ENCODE data around the gene IL15RA. TPM values are rescaled to one million over a fixed set of nuclear protein-coding genes. Genes with fewer than 3 reads are reported as not detected.

IL15RA gene
- total and polyA plus RNA-seq, 10 donors, result 9.9 to 37.4 (median 21.0) TPM

GRCh38 chr10:5971315-5971832, 6.0 kb downstream of the IL15RA start:
- WGBS, 5 donors, result 46 to 65% (median 50%) methylated on average over 8 of the region's 8 CpGs
- H3K9me3 ChIP-seq, result no peaks in the 10 kb centered on the region
- TF ChIP-seq CTCF (IDR thresholded peaks at IDR 0.05 in 8 of 11, conservative IDR thresholded peaks at IDR 0.05 in 3 of 11) (no peak), POLR2AphosphoS5 (IDR thresholded peaks at IDR 0.05) (peak in 2 of 3 donors; percentile 15 to 63)
- H3K4me1 ChIP-seq, result peaks cover 23 to 64% (median 50%) of the 10 kb centered on the region in 6 donors
- peak overlapping the region; percentile 1 to 84 (median 50) for H3K27ac ChIP-seq
- H3K27me3 ChIP-seq (replicated peaks in 1 of 7), result no peaks in the 10 kb centered on the region
- no peak for DNase-seq
- H3K4me3 ChIP-seq, result peak overlapping the region in 1 of 8 donors; percentile 17
- intact Hi-C loops (cut with DNase I; ENCODE audit: low total_unique reads), result loop anchor here (10.0 kb wide), 1 partner anchor 77 kb away; the partner anchor contains the start of gene FBH1
- H3K36me3 ChIP-seq, result peaks cover 0 to 23% (median under 1%) of the 10 kb centered on the region in 6 donors

- Histone ChIP-seq H3K27me3 (replicated peaks in 1 of 7) (no peaks in the 10 kb centered on the region), H3K4me3 (no peak overlapping the region), H3K9me3 (no peaks in the 10 kb centered on the region), H3K27ac (peak overlapping the region in 5 of 8 donors; percentile 23 to 84 (median 62)), H3K36me3 (peaks cover 0 to 32% (median 3%) of the 10 kb centered on the region in 6 donors), H3K4me1 (peaks cover 19 to 56% (median 42%) of the 10 kb centered on the region in 6 donors)
- WGBS, 5 donors, result 85 to 92% (median 90%) methylated on average over 3 of the region's 3 CpGs
- intact Hi-C loops (cut with DNase I; ENCODE audit: low total_unique reads), result loop anchor here (10.0 kb wide), 1 partner anchor 76 kb away; the partner anchor contains the start of gene FBH1
- TF ChIP-seq CTCF (IDR thresholded peaks at IDR 0.05 in 8 of 11, conservative IDR thresholded peaks at IDR 0.05 in 3 of 11) (no peak), POLR2A (IDR thresholded peaks at IDR 0.05) (no peak)
- DNase-seq, result no peak
Measured at GRCh38 chr10:5970527-5970926, 6.8 kb downstream of the IL15RA start.

- H3K4me1 ChIP-seq, result peaks cover 14 to 51% (median 37%) of the 10 kb centered on the region in 6 donors
- H3K4me3 ChIP-seq, result no peak overlapping the region
- H3K27ac ChIP-seq, result peak overlapping the region in 2 of 8 donors; percentile 2 to 62
- no peaks in the 10 kb centered on the region for H3K27me3 ChIP-seq (replicated peaks in 1 of 7)
- TF ChIP-seq POLR2A (IDR thresholded peaks at IDR 0.05) (no peak), POLR2AphosphoS5 (IDR thresholded peaks at IDR 0.05) (no peak), CTCF (IDR thresholded peaks at IDR 0.05 in 8 of 11, conservative IDR thresholded peaks at IDR 0.05 in 3 of 11) (no peak)
- no peaks in the 10 kb centered on the region for H3K9me3 ChIP-seq
- WGBS, 5 donors, result 77 to 95% (median 94%) methylated on average over 2 of the region's 2 CpGs
- no peak for DNase-seq
- intact Hi-C loops (cut with DNase I; ENCODE audit: low total_unique reads), result loop anchor here (10.0 kb wide), 1 partner anchor 75 kb away; the partner anchor contains the start of gene FBH1
- H3K36me3 ChIP-seq, result peaks cover 0 to 36% (median 7%) of the 10 kb centered on the region in 6 donors
Measured at GRCh38 chr10:5970066-5970465, 7.3 kb downstream of the IL15RA start.

GRCh38 chr10:5968681-5969453, 8.5 kb downstream of the IL15RA start:
- no peaks in the 10 kb centered on the region for H3K9me3 ChIP-seq
- intact Hi-C loops (cut with DNase I; ENCODE audit: low total_unique reads), result no loop called here
- peaks cover 0 to 48% (median 11%) of the 10 kb centered on the region in 6 donors for H3K36me3 ChIP-seq
- no peak for TF ChIP-seq CTCF (IDR thresholded peaks at IDR 0.05 in 8 of 11, conservative IDR thresholded peaks at IDR 0.05 in 3 of 11)
- no peak for TF ChIP-seq POLR2A (IDR thresholded peaks at IDR 0.05)
- TF ChIP-seq POLR2AphosphoS5 (IDR thresholded peaks at IDR 0.05), result no peak
- no peaks in the 10 kb centered on the region for H3K27me3 ChIP-seq (replicated peaks in 1 of 7)
- DNase-seq, result no peak
- no peak overlapping the region for H3K27ac ChIP-seq
- H3K4me3 ChIP-seq, result no peak overlapping the region
- peaks cover 9 to 39% (median 26%) of the 10 kb centered on the region in 6 donors for H3K4me1 ChIP-seq
- 90 to 96% (median 94%) methylated on average over 9 of the region's 9 CpGs for WGBS, 5 donors
